ENCODE measurements around the gene NCAPG2. TPM values are rescaled to one million over a fixed set of nuclear protein-coding genes. Genes with fewer than 3 reads are reported as not detected.

NCAPG2 gene
- total and polyA plus RNA-seq, 10 of the 15 experiments (the other 5 are each of a cell fraction or from before 2014, with no cell fraction given), result 11.2 to 78.2 (median 49.2) TPM

DNA sequence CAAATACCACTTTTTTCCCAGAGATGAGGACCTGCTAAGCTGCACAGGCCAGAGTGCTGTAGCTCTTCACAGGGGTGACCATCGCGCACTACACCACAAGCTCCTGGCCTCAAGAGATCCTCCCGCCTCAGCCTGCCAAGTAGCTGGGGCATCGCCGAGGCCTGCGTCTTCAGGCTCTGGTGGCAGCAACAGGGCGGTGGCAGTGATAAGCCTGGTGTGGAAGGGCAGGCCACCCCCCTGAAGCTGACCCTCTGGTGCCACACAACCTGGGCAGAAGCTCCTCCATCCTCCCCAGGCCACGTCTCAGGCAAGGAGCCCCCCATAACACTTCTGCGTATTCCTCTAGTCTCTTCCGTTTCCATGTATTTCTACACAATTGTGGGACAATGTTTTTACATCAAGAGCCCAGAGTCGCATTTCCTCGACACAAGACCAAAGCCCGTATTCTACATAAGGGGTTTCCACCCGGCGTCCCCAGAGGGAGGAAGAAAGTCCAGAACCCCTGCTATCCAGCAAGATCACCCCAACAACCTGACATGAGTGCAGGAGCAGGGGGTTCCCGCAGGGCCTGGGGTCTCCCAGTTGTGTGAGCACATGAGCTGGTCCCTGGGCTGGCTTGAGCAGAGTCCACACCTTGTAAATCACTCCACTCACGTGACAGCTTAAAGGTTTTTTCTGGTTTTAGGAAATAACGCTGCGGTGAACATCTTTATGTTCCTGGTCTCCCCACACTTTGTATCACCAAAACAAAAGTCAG is 37.6 kb upstream of the NCAPG2 start:
- Histone ChIP-seq H2AFZ (ENCODE audit: control insufficient read depth, low read depth, low read length) (no peak overlapping the region), H3K4me1 (ENCODE audit: control insufficient read depth, insufficient read depth, low read length) (no peaks in the 10 kb centered on the region), H3K9me3 (replicated peaks; ENCODE audit: control insufficient read depth, insufficient read depth, low read length) (no peaks in the 10 kb centered on the region), H3K27ac (ENCODE audit: control insufficient read depth, insufficient read depth) (no peak overlapping the region), H3K9ac (ENCODE audit: control insufficient read depth, insufficient read depth, low read length) (no peak overlapping the region), H3K36me3 (ENCODE audit: control insufficient read depth in 2 of 2, insufficient read depth in 2 of 2, low read length in 1 of 2) (peaks cover 13 to 15% of the 10 kb centered on the region in 2 experiments; a peak in 3 of 4 replicates), H3K27me3 (replicated peaks in 1 of 2; ENCODE audit: control insufficient read depth in 2 of 2, insufficient read depth in 2 of 2, low read length in 1 of 2) (no peaks in the 10 kb centered on the region), H3K4me2 (ENCODE audit: control insufficient read depth, insufficient read depth) (no peak overlapping the region), H3K79me2 (ENCODE audit: control insufficient read depth, insufficient read depth, low read length) (no peaks in the 10 kb centered on the region), H3K4me3 (no peak overlapping the region), H4K20me1 (ENCODE audit: control insufficient read depth, insufficient read depth) (no peaks in the 10 kb centered on the region)
- no peak for DNase-seq (ENCODE audit: low read depth, low spot score)
- ChIA-PET RAD21 (ENCODE audit: unreplicated experiment) (interaction anchor here (1.0 kb wide), 1 partner anchor 10 kb away, joined by 3 read pairs; no protein-coding TSS in a partner anchor), POLR2A (interaction anchor here (1.5 kb wide), 1 partner anchor 12 kb away, joined by 3 read pairs; no protein-coding TSS in a partner anchor), SMC1A (ENCODE audit: uncharacterized antibody, unreplicated experiment) (interaction anchor here (1.0 kb wide), 1 partner anchor 41 kb away, joined by 3 read pairs; no protein-coding TSS in a partner anchor), CTCF (interaction anchor here (1.1 to 2.6 kb wide), 2 partner anchors 9 to 20 kb away, joined by 3 to 5 read pairs; no protein-coding TSS in a partner anchor)
- WGBS (ENCODE audit: insufficient coverage, insufficient replicate concordance, low lambda C conversion rate, missing lambda C conversion rate), result 94% methylated on average over 19 of the region's 19 CpGs
- intact Hi-C loops (cut with micrococcal nuclease; ENCODE audit: unreplicated experiment) (no loop called here), in situ Hi-C loops (cut with MboI) (no loop called here)
- no peak for FAIRE-seq
- no peak for ATAC-seq
- no TSS peak for BruUV-seq (replicated peaks)
- TF ChIP-seq ETV6 (conservative IDR thresholded peaks at IDR 0.05 in 1 of 2, IDR thresholded peaks at IDR 0.05 in 1 of 2; ENCODE audit: borderline replicate concordance in 1 of 2, low read depth in 1 of 2) (no peak), WRNIP1 (IDR thresholded peaks at IDR 0.05; ENCODE audit: borderline replicate concordance, low read depth, low read length) (no peak)

DNA sequence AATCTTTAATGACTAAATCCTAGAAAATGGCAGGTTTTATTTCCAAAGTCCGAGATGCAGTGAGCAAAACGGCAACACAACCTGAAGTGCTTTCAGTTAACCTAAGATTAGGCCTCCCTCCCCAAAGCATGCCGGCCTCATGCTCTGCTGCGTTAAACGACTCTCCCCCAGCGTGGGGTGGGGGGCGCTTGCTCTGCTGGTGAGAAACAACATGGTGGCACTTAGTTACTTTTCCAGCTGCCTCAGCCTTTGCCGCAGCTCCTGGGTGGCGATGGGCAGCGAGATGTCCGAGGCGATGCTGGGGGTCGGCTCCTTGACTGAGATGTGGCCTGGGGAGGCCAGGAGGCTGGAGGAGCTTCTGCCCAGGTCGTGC is 36.7 kb upstream of the NCAPG2 start:
- no peaks in the 10 kb centered on the region for H3K9me3 ChIP-seq (replicated peaks; ENCODE audit: control insufficient read depth, insufficient read depth, low read length)
- H3K36me3 ChIP-seq (ENCODE audit: control insufficient read depth in 2 of 2, insufficient read depth in 2 of 2, low read length in 1 of 2), result peaks cover 13 to 20% of the 10 kb centered on the region in 2 experiments
- no peaks in the 10 kb centered on the region for H4K20me1 ChIP-seq (ENCODE audit: control insufficient read depth, insufficient read depth)
- H3K27ac ChIP-seq (ENCODE audit: control insufficient read depth, insufficient read depth), result no peak overlapping the region
- no peaks in the 10 kb centered on the region for H3K27me3 ChIP-seq (replicated peaks in 1 of 2; ENCODE audit: control insufficient read depth in 2 of 2, insufficient read depth in 2 of 2, low read length in 1 of 2)
- in situ Hi-C loops (cut with MboI) (no loop called here), intact Hi-C loops (cut with micrococcal nuclease; ENCODE audit: unreplicated experiment) (no loop called here)
- ATAC-seq (no peak), FAIRE-seq (no peak), DNase-seq (ENCODE audit: low read depth, low spot score) (no peak)
- H3K4me2 ChIP-seq (ENCODE audit: control insufficient read depth, insufficient read depth), result no peak overlapping the region
- CTCF ChIA-PET, result interaction anchor here (1.1 to 2.6 kb wide), 3 partner anchors 8 to 236 kb away, joined by 3 to 5 read pairs (median 5); no protein-coding TSS in a partner anchor
- SMC1A ChIA-PET (ENCODE audit: uncharacterized antibody, unreplicated experiment), result interaction anchor here (1.0 kb wide), 1 partner anchor 40 kb away, joined by 3 read pairs; no protein-coding TSS in a partner anchor
- POLR2A ChIA-PET, result interaction anchor here (1.5 kb wide), 1 partner anchor 11 kb away, joined by 3 read pairs; no protein-coding TSS in a partner anchor
- H3K9ac ChIP-seq (ENCODE audit: control insufficient read depth, insufficient read depth, low read length), result no peak overlapping the region
- no peak overlapping the region for H2AFZ ChIP-seq (ENCODE audit: control insufficient read depth, low read depth, low read length)
- no peaks in the 10 kb centered on the region for H3K79me2 ChIP-seq (ENCODE audit: control insufficient read depth, insufficient read depth, low read length)
- BruUV-seq (replicated peaks), result no TSS peak
- RAD21 ChIA-PET (ENCODE audit: unreplicated experiment), result interaction anchor here (1.0 kb wide), 1 partner anchor 9 kb away, joined by 3 read pairs; no protein-coding TSS in a partner anchor
- whole genome bisulfite sequencing (ENCODE audit: insufficient coverage, insufficient replicate concordance, low lambda C conversion rate, missing lambda C conversion rate), result 98% methylated on average over 14 of the region's 14 CpGs
- H3K4me1 ChIP-seq (ENCODE audit: control insufficient read depth, insufficient read depth, low read length), result no peaks in the 10 kb centered on the region
- no peak overlapping the region for H3K4me3 ChIP-seq
- TF ChIP-seq ZNF384 (IDR thresholded peaks at IDR 0.05; ENCODE audit: borderline replicate concordance, low read depth, low read length) (no peak), POLR2AphosphoS5 (IDR thresholded peaks at IDR 0.05; ENCODE audit: low read length) (no peak)
- TF ChIP-seq, protein P1, sequence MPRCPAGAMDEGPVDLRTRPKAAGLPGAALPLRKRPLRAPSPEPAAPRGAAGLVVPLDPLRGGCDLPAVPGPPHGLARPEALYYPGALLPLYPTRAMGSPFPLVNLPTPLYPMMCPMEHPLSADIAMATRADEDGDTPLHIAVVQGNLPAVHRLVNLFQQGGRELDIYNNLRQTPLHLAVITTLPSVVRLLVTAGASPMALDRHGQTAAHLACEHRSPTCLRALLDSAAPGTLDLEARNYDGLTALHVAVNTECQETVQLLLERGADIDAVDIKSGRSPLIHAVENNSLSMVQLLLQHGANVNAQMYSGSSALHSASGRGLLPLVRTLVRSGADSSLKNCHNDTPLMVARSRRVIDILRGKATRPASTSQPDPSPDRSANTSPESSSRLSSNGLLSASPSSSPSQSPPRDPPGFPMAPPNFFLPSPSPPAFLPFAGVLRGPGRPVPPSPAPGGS (IDR thresholded peaks at IDR 0.05; ENCODE audit: borderline replicate concordance, insufficient read depth, low read depth, low read length, poor library complexity, severe bottlenecking), result no peak
- TF ChIP-seq, protein P2, sequence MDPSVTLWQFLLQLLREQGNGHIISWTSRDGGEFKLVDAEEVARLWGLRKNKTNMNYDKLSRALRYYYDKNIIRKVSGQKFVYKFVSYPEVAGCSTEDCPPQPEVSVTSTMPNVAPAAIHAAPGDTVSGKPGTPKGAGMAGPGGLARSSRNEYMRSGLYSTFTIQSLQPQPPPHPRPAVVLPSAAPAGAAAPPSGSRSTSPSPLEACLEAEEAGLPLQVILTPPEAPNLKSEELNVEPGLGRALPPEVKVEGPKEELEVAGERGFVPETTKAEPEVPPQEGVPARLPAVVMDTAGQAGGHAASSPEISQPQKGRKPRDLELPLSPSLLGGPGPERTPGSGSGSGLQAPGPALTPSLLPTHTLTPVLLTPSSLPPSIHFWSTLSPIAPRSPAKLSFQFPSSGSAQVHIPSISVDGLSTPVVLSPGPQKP (IDR thresholded peaks at IDR 0.05; ENCODE audit: low read depth, low read length), result no peak
- TF ChIP-seq, protein P3, sequence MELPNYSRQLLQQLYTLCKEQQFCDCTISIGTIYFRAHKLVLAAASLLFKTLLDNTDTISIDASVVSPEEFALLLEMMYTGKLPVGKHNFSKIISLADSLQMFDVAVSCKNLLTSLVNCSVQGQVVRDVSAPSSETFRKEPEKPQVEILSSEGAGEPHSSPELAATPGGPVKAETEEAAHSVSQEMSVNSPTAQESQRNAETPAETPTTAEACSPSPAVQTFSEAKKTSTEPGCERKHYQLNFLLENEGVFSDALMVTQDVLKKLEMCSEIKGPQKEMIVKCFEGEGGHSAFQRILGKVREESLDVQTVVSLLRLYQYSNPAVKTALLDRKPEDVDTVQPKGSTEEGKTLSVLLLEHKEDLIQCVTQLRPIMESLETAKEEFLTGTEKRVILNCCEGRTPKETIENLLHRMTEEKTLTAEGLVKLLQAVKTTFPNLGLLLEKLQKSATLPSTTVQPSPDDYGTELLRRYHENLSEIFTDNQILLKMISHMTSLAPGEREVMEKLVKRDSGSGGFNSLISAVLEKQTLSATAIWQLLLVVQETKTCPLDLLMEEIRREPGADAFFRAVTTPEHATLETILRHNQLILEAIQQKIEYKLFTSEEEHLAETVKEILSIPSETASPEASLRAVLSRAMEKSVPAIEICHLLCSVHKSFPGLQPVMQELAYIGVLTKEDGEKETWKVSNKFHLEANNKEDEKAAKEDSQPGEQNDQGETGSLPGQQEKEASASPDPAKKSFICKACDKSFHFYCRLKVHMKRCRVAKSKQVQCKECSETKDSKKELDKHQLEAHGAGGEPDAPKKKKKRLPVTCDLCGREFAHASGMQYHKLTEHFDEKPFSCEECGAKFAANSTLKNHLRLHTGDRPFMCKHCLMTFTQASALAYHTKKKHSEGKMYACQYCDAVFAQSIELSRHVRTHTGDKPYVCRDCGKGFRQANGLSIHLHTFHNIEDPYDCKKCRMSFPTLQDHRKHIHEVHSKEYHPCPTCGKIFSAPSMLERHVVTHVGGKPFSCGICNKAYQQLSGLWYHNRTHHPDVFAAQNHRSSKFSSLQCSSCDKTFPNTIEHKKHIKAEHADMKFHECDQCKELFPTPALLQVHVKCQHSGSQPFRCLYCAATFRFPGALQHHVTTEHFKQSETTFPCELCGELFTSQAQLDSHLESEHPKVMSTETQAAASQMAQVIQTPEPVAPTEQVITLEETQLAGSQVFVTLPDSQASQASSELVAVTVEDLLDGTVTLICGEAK (IDR thresholded peaks at IDR 0.05; ENCODE audit: borderline replicate concordance), result no peak
